Liver (tissue), 9 donors: ENCODE data around the gene MLXIP. TPM values are rescaled to one million over a fixed set of nuclear protein-coding genes. Genes with fewer than 3 reads are reported as not detected.

ENCODE experiments used
- DNase-seq: peaks from one replicate; pipeline ENCODE4 v3.0.0-alpha.2; 2017; ENCODE audit warnings: low spot score
- H3K27ac ChIP-seq, 2 donors: one replicate each; pipeline ENCODE4 v1.7.0; 2013; ENCODE audit warnings: inconsistent platforms in 2 of 2, low read length in 2 of 2, control low read depth in 1 of 2, low read depth in 1 of 2, mild to moderate bottlenecking in 1 of 2
- H3K27me3 ChIP-seq, 4 donors: one replicate each; pipeline versions ENCODE4 v1.6.1 to v1.7.0; 2013; ENCODE audit warnings: low read length in 3 of 4, inconsistent platforms in 1 of 4, mild to moderate bottlenecking in 1 of 4, moderate library complexity in 1 of 4; ENCODE audit not compliant: control insufficient read depth in 4 of 4, insufficient read depth in 4 of 4
- H3K36me3 ChIP-seq, 4 donors: one replicate each; pipeline versions ENCODE4 v1.6.1 to v1.7.0; 2013; ENCODE audit warnings: low read length in 3 of 4, mild to moderate bottlenecking in 3 of 4, low read depth in 1 of 4, moderate library complexity in 1 of 4; ENCODE audit not compliant: control insufficient read depth in 4 of 4, insufficient read depth in 3 of 4
- H3K4me1 ChIP-seq, 4 donors: one replicate each; pipeline versions ENCODE4 v1.6.1 to v1.7.0; 2013; ENCODE audit warnings: low read length in 3 of 4, mild to moderate bottlenecking in 3 of 4, moderate library complexity in 1 of 4; ENCODE audit not compliant: control insufficient read depth in 4 of 4, insufficient read depth in 4 of 4
- H3K4me3 ChIP-seq, 3 donors: one replicate each; pipeline versions ENCODE4 v1.6.1 to v1.7.0; 2013; ENCODE audit warnings: low read length in 3 of 3, control low read depth in 1 of 3, low read depth in 1 of 3, mild to moderate bottlenecking in 1 of 3
- H3K9ac ChIP-seq, 2 donors: one replicate each; pipeline ENCODE4 v1.7.0; 2013; ENCODE audit warnings: low read length in 2 of 2, mild to moderate bottlenecking in 2 of 2, moderate library complexity in 2 of 2, control low read depth in 1 of 2, low read depth in 1 of 2
- H3K9me3 ChIP-seq, 4 donors: one replicate each; pipeline versions ENCODE4 v1.6.1 to v1.7.0; 2013; ENCODE audit warnings: low read length in 3 of 4; ENCODE audit not compliant: control insufficient read depth in 4 of 4
- ATF3 ChIP-seq: IDR thresholded peaks from 2 replicates; pipeline ENCODE4 v1.6.1; 2016; ENCODE audit warnings: antibody characterized with exemption
- CTCF ChIP-seq: fragments of 150-350 bp; IDR thresholded peaks from 2 replicates; pipeline ENCODE4 v1.5.1; 2017; ENCODE audit warnings: improper control_type of control experiment, low read depth, low read length; ENCODE audit not compliant: missing input control
- EGR1 ChIP-seq, 2 donors: IDR thresholded peaks; 2 replicates each; pipeline ENCODE4 v1.6.1; 2016 to 2018; ENCODE audit warnings: antibody characterized with exemption in 2 of 2, low read depth in 2 of 2
- FOXA1 ChIP-seq: IDR thresholded peaks from 2 replicates; pipeline ENCODE4 v1.6.1; 2016; ENCODE audit warnings: antibody characterized with exemption
- FOXA2 ChIP-seq: IDR thresholded peaks from 2 replicates; pipeline ENCODE4 v1.6.1; 2016; ENCODE audit warnings: antibody characterized with exemption
- GABPA ChIP-seq, 2 donors: IDR thresholded peaks in 1 of 2; conservative IDR thresholded peaks in 1 of 2; 2 replicates each; pipeline ENCODE4 v1.6.1; 2016; ENCODE audit warnings: antibody characterized with exemption in 2 of 2, mild to moderate bottlenecking in 1 of 2, moderate library complexity in 1 of 2
- HNF4A ChIP-seq, 2 donors: conservative IDR thresholded peaks; 2 replicates each; pipeline ENCODE4 v1.6.1; 2016; ENCODE audit warnings: antibody characterized with exemption in 2 of 2, mild to moderate bottlenecking in 2 of 2
- HNF4G ChIP-seq: IDR thresholded peaks from 2 replicates; pipeline ENCODE4 v1.6.1; 2016; ENCODE audit warnings: antibody characterized with exemption
- JUND ChIP-seq, 2 donors: IDR thresholded peaks; 2 replicates each; pipeline ENCODE4 v1.6.1; 2016; ENCODE audit warnings: antibody characterized with exemption in 2 of 2
- NR2F2 ChIP-seq: IDR thresholded peaks from 2 replicates; pipeline ENCODE4 v1.6.1; 2016; ENCODE audit warnings: antibody characterized with exemption
- RAD21 ChIP-seq, 2 donors: IDR thresholded peaks; 2 replicates each; pipeline ENCODE4 v1.6.1; 2016; ENCODE audit warnings: antibody characterized with exemption in 2 of 2, mild to moderate bottlenecking in 2 of 2
- RXRA ChIP-seq, 2 donors: IDR thresholded peaks; 2 replicates each; pipeline ENCODE4 v1.6.1; 2017 to 2018; ENCODE audit warnings: antibody characterized with exemption in 2 of 2, mild to moderate bottlenecking in 1 of 2
- SP1 ChIP-seq: IDR thresholded peaks from 2 replicates; pipeline ENCODE4 v1.6.1; 2018; ENCODE audit warnings: antibody characterized with exemption, mild to moderate bottlenecking
- TAF1 ChIP-seq: conservative IDR thresholded peaks from 2 replicates; pipeline ENCODE4 v1.6.1; 2016; ENCODE audit warnings: antibody characterized with exemption, mild to moderate bottlenecking
- YY1 ChIP-seq: IDR thresholded peaks from 2 replicates; pipeline ENCODE4 v1.6.1; 2016; ENCODE audit warnings: antibody characterized with exemption, mild to moderate bottlenecking
- WGBS: extraction: QIAGEN DNeasy Blood & Tissue Kit; methylation state at CpG from one replicate; pipeline ENCODE4 v1.1.7; 2013; 5-methylcytosine and 5-hydroxymethylcytosine counted together
- polyA plus RNA-seq, 2 donors: library from polyadenylated mRNA; stranded (reverse) in 1 of 2; unstranded in 1 of 2; fragments of 200-250 nt in 1 of 2; fragments of >200 nt in 1 of 2; fragmentation: Nextera tagmentation in 1 of 2; extraction: Ambion mirVana in 1 of 2; gene quantifications; one replicate each; pipeline versions ENCODE4 v1.2.1 to v1.2.3, GENCODE V29; 2013 to 2015
- total RNA-seq, 2 donors: library from RNA; depleted of rRNA; stranded (reverse); fragments of >200 nt; gene quantifications; one replicate each; pipeline ENCODE4 v1.2.3, GENCODE V29; 2014
- TF ChIP-seq, protein P1 (sequence below): IDR thresholded peaks from 2 replicates; pipeline ENCODE4 v1.6.1; 2016; ENCODE audit warnings: antibody characterized with exemption
- TF ChIP-seq, protein P2 (sequence below): IDR thresholded peaks from 2 replicates; pipeline ENCODE4 v1.6.1; 2016; ENCODE audit warnings: antibody characterized with exemption
- TF ChIP-seq, protein P3 (sequence below): IDR thresholded peaks from 2 replicates; pipeline ENCODE4 v1.6.1; 2016; ENCODE audit warnings: antibody characterized with exemption, mild to moderate bottlenecking
- donor health status: healthy.
- donor health status: healthy.
- donor health status: healthy.
- donor health status: healthy.
- donor health status: healthy.

Gene MLXIP
- total and polyA plus RNA-seq, 4 donors: 10.6 to 19.5 (median 11.0) TPM

DNA sequence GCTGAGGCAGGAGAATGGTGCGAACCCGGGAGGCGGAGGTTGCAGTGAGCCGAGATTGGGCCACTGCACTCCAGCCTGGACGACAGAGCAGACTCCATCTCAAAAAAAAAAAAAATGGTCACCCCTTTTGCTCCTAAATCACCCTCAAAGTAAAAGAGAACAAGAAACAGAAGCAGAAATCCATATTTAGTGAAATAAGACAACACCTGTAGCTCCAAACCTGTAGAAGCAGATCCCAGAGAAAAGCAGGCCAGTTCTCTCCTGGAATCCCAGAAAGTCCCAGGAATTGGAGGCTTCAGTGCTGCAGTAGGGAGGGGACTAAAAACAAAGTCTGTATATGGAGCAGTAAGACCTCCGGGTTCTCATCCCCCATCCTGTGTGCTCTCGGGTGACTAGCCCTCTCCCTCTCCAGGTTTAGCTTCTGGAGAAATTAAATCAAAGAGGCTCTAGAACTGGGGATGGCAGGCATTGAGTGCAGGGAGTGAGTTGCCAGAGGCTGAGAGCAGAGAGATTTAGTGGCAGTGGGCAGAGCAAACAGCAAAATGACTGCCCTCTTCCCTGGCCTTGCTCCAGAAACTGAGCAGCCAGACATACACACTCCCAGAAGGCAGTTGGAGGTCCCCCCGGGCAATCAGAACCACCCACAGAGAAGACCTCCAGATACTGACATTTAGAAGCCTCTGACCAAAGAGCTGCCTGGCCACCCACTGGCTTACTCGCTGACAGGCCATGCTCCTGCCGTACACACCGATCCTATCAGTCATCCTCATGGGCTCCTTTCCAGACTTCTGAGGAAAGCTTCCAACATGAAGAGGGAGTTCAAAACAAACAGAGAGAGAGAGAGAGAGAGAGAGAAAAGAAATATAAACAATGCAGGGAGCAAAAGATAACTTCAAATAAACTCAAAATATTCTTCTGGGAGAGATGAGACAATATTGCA lies 6.3 kb upstream of the MLXIP start:
- Histone ChIP-seq H3K36me3 (no peaks in the 10 kb centered on the region), H3K9me3 (no peaks in the 10 kb centered on the region), H3K4me1 (peaks cover 5 to 20% (median 12%) of the 10 kb centered on the region in 4 donors), H3K27ac (peak overlapping the region; percentile 52 to 69), H3K4me3 (no peak overlapping the region), H3K27me3 (no peaks in the 10 kb centered on the region), H3K9ac (peak overlapping the region in 1 of 2 donors; percentile 5)
- TF ChIP-seq, protein P1, sequence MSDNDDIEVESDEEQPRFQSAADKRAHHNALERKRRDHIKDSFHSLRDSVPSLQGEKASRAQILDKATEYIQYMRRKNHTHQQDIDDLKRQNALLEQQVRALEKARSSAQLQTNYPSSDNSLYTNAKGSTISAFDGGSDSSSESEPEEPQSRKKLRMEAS: peak; percentile 45
- TF ChIP-seq SP1 (peak; percentile 34), GABPA (IDR thresholded peaks at IDR 0.05 in 1 of 2, conservative IDR thresholded peaks at IDR 0.05 in 1 of 2) (no peak), FOXA1 (no peak), EGR1 (IDR thresholded peaks at IDR 0.05; ENCODE audit: low read depth in 2 of 2) (no peak), CTCF (no peak), RAD21 (IDR thresholded peaks at IDR 0.05) (peak in 1 of 2 donors; percentile 28), TAF1 (no peak), RXRA (IDR thresholded peaks at IDR 0.05) (peak; percentile 14 to 66), NR2F2 (no peak), ATF3 (no peak), JUND (IDR thresholded peaks at IDR 0.05) (peak in 1 of 2 donors; percentile 46), FOXA2 (peak; percentile 39), HNF4A (conservative IDR thresholded peaks at IDR 0.05) (peak; percentile 27 to 43), YY1 (peak; percentile 81), HNF4G (no peak)
- TF ChIP-seq, protein P2, sequence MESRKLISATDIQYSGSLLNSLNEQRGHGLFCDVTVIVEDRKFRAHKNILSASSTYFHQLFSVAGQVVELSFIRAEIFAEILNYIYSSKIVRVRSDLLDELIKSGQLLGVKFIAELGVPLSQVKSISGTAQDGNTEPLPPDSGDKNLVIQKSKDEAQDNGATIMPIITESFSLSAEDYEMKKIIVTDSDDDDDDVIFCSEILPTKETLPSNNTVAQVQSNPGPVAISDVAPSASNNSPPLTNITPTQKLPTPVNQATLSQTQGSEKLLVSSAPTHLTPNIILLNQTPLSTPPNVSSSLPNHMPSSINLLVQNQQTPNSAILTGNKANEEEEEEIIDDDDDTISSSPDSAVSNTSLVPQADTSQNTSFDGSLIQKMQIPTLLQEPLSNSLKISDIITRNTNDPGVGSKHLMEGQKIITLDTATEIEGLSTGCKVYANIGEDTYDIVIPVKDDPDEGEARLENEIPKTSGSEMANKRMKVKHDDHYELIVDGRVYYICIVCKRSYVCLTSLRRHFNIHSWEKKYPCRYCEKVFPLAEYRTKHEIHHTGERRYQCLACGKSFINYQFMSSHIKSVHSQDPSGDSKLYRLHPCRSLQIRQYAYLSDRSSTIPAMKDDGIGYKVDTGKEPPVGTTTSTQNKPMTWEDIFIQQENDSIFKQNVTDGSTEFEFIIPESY: peak; percentile 25
- TF ChIP-seq, protein P3, sequence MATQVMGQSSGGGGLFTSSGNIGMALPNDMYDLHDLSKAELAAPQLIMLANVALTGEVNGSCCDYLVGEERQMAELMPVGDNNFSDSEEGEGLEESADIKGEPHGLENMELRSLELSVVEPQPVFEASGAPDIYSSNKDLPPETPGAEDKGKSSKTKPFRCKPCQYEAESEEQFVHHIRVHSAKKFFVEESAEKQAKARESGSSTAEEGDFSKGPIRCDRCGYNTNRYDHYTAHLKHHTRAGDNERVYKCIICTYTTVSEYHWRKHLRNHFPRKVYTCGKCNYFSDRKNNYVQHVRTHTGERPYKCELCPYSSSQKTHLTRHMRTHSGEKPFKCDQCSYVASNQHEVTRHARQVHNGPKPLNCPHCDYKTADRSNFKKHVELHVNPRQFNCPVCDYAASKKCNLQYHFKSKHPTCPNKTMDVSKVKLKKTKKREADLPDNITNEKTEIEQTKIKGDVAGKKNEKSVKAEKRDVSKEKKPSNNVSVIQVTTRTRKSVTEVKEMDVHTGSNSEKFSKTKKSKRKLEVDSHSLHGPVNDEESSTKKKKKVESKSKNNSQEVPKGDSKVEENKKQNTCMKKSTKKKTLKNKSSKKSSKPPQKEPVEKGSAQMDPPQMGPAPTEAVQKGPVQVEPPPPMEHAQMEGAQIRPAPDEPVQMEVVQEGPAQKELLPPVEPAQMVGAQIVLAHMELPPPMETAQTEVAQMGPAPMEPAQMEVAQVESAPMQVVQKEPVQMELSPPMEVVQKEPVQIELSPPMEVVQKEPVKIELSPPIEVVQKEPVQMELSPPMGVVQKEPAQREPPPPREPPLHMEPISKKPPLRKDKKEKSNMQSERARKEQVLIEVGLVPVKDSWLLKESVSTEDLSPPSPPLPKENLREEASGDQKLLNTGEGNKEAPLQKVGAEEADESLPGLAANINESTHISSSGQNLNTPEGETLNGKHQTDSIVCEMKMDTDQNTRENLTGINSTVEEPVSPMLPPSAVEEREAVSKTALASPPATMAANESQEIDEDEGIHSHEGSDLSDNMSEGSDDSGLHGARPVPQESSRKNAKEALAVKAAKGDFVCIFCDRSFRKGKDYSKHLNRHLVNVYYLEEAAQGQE: peak; percentile 57
- 64% methylated on average over 11 of the region's 11 CpGs for WGBS
- no peak for DNase-seq
